Peyer's patch (tissue), 4 donors: Measurements from ENCODE around the gene SPIN4. TPM values are rescaled to one million over a fixed set of nuclear protein-coding genes. Genes with fewer than 3 reads are reported as not detected.
"Not testable (repeated sequence)": the region's sequence is repeated elsewhere in the genome, so short reads cannot be mapped to it uniquely, and the experiment has no call there.

Experiments
- DNase-seq, 3 donors: peaks; one replicate each; pipeline ENCODE4 v3.0.0-alpha.2; 2017 to 2019
- H3K27ac ChIP-seq, 4 donors: fragments of 200-600 bp; sonication (generic); one replicate each; pipeline ENCODE4 v1.5.1; 2016 to 2019
- H3K27me3 ChIP-seq, 2 donors: fragments of 200-600 bp; sonication (generic); one replicate each; pipeline ENCODE4 v1.5.1; 2019
- H3K36me3 ChIP-seq, 3 donors: fragments of 200-600 bp; sonication (generic); one replicate each; pipeline ENCODE4 v1.5.1; 2016 to 2019
- H3K4me1 ChIP-seq, 4 donors: fragments of 200-600 bp; sonication (generic); one replicate each; pipeline ENCODE4 v1.5.1; 2016 to 2019
- H3K4me3 ChIP-seq, 4 donors: fragments of 200-600 bp; sonication (generic); 1 replicate in 3 of 4; 2 replicates in 1 of 4; pipeline ENCODE4 v1.5.1; 2016 to 2019; ENCODE audit warnings: mild to moderate bottlenecking in 1 of 4
- H3K9me3 ChIP-seq, 4 donors: fragments of 200-600 bp; sonication (generic); one replicate each; pipeline ENCODE4 v1.5.1; 2016 to 2019; ENCODE audit warnings: mild to moderate bottlenecking in 1 of 4
- POLR2A ChIP-seq, 2 donors: fragments of 450-650 bp; IDR thresholded peaks; one replicate each; pipeline ENCODE4 v1.5.1; 2017; ENCODE audit warnings: antibody characterized with exemption in 2 of 2, mild to moderate bottlenecking in 2 of 2, moderate library complexity in 2 of 2
- total RNA-seq, 4 donors: library from RNA; depleted of rRNA; stranded (reverse); fragments of >200 nt; gene quantifications; one replicate each; pipeline ENCODE4 v1.1.0, GENCODE V29; 2016
- TF ChIP-seq, protein P1 (sequence below), 6 experiments: fragments of 450-650 bp in 4 of 6; fragments of 200-600 bp in 2 of 6; sonication (generic) in 1 of 6; IDR thresholded peaks; one replicate each; pipeline ENCODE4 v1.5.1; 2017 to 2019; ENCODE audit warnings: antibody characterized with exemption in 6 of 6, mild to moderate bottlenecking in 3 of 6, moderate library complexity in 1 of 6

Gene SPIN4
- total RNA-seq, result 1 to 10 TPM; 1.6 to 2.7 (median 2.4) TPM

DNA sequence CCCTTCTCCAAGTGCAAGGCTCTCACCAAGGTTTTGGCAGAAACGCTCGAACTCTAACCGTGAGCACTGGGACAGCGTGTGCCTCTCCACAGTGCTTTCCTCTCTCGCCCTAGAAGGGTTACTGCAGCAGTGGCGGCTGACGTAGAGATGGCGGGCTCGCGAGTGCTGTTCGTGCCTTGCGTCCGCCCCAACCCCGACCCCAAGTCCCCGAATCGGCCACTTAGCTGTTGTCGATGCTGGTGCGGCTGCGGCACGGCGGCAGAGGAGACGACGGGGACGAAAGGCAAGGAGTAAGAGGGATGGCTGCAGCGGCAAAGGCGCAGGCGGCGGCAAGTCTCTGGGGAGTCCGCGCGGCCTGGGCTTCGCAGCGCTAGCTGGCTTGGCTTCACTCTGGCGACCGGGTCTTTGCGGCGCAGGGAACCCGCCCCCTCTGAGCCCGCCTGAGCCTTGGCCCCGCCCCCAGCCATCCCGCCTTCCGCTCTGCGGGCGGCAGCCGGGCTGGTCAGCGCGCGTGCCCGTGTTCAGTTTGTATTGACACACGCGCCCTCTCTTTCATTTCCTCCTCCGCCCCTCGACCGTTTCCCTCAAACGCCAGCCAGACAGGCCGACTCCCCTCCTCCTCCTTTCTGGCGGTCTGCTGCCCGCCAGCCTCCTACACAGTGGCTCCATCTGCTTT, at the start of gene SPIN4:
Gene SPIN4, minus strand, starts transcription at position 392 of the 676 bp plus-strand sequence. CDS start 513 bp downstream, outside the sequence.
- peak; percentile 80 to 94 (median 88) for DNase-seq
- Histone ChIP-seq H3K9me3 (no peaks in the 10 kb centered on the region), H3K27ac (peak within 1 kb of the TSS; percentile 66 to 80 (median 68)), H3K4me1 (no peaks in the 10 kb centered on the region), H3K4me3 (peak within 1 kb of the TSS; percentile 47 to 66 (median 59)), H3K36me3 (no peaks in the 10 kb centered on the region), H3K27me3 (no peaks in the 10 kb centered on the region)
- TF ChIP-seq, protein P1, sequence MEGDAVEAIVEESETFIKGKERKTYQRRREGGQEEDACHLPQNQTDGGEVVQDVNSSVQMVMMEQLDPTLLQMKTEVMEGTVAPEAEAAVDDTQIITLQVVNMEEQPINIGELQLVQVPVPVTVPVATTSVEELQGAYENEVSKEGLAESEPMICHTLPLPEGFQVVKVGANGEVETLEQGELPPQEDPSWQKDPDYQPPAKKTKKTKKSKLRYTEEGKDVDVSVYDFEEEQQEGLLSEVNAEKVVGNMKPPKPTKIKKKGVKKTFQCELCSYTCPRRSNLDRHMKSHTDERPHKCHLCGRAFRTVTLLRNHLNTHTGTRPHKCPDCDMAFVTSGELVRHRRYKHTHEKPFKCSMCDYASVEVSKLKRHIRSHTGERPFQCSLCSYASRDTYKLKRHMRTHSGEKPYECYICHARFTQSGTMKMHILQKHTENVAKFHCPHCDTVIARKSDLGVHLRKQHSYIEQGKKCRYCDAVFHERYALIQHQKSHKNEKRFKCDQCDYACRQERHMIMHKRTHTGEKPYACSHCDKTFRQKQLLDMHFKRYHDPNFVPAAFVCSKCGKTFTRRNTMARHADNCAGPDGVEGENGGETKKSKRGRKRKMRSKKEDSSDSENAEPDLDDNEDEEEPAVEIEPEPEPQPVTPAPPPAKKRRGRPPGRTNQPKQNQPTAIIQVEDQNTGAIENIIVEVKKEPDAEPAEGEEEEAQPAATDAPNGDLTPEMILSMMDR (IDR thresholded peaks at IDR 0.05), result no peak
- peak in 1 of 2 donors; percentile 66 for TF ChIP-seq POLR2A (IDR thresholded peaks at IDR 0.05)

DNA sequence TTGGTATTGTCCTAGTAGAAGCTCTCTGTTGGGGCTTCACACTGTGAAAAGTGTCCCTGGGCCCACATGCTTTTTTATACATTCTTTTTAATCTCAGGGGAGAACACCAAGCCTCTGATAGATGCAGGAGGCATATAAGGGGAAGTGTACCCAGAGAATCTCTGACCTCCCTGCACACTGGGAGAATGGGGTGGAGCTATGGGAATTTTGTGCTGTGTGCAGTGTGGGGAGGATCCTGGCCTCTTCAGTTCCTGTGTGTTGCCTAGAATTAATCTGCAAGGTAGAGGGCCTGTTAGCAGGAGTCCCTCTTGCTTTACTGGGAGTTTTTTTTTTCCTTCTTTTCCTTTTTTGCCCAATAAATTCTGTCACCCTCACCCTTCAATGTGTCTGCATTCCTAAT, 49.2 kb upstream of the SPIN4 start:
- no peak for TF ChIP-seq POLR2A (IDR thresholded peaks at IDR 0.05)
- TF ChIP-seq, protein P1 (IDR thresholded peaks at IDR 0.05), result no peak
- no peak overlapping the region for H3K27ac ChIP-seq
- H3K36me3 ChIP-seq, result no peaks in the 10 kb centered on the region
- DNase-seq, result no peak
- H3K4me1 ChIP-seq, result no peaks in the 10 kb centered on the region
- no peaks in the 10 kb centered on the region for H3K9me3 ChIP-seq
- no peak overlapping the region for H3K4me3 ChIP-seq
- no peaks in the 10 kb centered on the region for H3K27me3 ChIP-seq

DNA sequence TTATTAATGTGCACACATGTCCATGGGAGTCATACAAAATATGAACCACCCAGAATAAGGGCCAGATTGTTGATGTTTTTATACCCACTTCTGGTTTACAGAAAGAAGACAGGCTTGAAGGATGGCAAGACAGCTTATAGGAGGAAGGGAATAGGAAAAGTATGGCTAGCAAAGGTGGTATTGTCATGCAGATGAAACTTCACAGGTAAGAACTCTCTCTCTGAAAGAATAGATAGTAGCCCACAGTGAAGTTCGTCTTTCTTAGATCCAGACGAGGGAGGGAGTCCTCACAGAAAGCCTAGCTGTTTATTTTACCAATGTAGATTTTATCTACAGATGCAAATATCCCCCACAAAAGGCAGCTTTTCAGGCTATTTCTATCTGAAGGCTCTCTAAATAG, 43.7 kb upstream of the SPIN4 start:
- H3K27ac ChIP-seq, result no peak overlapping the region
- H3K36me3 ChIP-seq, result no peaks in the 10 kb centered on the region
- H3K27me3 ChIP-seq, result no peaks in the 10 kb centered on the region
- no peaks in the 10 kb centered on the region for H3K4me1 ChIP-seq
- H3K9me3 ChIP-seq, result no peaks in the 10 kb centered on the region
- no peak overlapping the region for H3K4me3 ChIP-seq
- DNase-seq, result no peak
- TF ChIP-seq, protein P1 (IDR thresholded peaks at IDR 0.05), result no peak
- no peak for TF ChIP-seq POLR2A (IDR thresholded peaks at IDR 0.05)

DNA sequence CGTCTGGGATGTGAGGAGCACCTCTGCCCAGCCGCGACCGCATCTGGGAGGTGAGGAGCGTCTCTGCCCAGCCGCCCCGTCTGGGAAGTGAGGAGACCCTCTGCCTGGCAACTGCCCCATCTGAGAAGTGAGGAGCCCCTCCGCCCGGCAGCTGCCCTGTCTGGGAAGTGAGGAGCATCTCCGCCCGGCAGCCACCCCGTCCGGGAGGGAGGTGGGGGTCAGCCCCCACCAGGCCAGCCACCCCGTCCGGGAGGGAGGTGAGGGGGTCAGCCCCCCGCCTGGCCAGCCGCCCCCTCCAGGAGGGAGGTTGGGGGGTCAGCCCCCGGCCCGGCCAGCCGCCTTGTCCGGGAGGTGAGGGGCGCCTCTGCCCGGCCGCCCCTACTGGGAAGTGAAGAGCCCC, 42.0 kb upstream of the SPIN4 start:
- H3K4me3 ChIP-seq, H3K27ac ChIP-seq, H3K27me3 ChIP-seq, DNase-seq, H3K4me1 ChIP-seq, H3K36me3 ChIP-seq, H3K9me3 ChIP-seq: not testable (repeated sequence)

DNA sequence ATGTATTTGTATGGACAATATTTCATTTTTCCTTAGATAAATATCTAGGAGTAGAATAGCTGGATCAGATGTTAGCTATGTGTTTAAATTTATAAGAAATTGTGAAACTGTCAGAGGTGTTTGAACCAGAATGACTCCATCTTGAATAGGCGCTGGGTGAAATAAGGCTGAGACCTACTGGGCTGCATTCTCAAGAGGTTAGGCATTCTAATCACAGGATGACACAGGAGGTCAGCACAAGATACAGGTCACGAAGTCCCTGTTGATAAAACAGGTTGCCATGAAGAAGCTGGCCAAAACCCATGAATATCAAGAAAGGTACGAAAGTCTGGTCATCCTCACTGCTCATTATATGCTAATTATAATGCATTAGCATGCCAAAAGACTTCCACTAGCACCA, 36.3 kb upstream of the SPIN4 start:
- Histone ChIP-seq H3K27ac (no peak overlapping the region), H3K4me3 (no peak overlapping the region), H3K27me3 (no peaks in the 10 kb centered on the region), H3K36me3 (no peaks in the 10 kb centered on the region), H3K9me3 (no peaks in the 10 kb centered on the region), H3K4me1 (no peaks in the 10 kb centered on the region)
- TF ChIP-seq, protein P1 (IDR thresholded peaks at IDR 0.05), result no peak
- TF ChIP-seq POLR2A (IDR thresholded peaks at IDR 0.05), result no peak
- no peak for DNase-seq

DNA sequence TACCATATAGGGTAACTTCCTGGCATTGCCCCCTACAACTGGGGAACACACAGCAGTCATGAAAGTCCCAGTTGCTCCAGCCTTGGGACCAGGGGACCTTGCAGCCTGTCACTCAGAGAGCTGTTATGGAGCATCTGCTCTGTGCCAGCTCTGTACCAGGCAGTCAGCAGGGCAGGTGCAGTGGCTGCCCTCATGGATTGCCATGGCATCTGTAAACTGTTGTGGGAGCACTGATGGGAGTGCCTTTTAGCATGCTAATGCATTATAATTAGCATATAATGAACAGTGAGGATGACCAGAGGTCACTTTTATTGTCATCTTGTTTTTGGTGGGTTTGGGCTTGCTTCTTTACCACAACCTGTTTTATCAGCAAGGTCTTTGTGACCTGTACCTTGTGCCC, 33.1 kb upstream of the SPIN4 start:
- not testable (repeated sequence) for DNase-seq, H3K27ac ChIP-seq, H3K27me3 ChIP-seq, H3K36me3 ChIP-seq, H3K9me3 ChIP-seq, H3K4me1 ChIP-seq, H3K4me3 ChIP-seq

DNA sequence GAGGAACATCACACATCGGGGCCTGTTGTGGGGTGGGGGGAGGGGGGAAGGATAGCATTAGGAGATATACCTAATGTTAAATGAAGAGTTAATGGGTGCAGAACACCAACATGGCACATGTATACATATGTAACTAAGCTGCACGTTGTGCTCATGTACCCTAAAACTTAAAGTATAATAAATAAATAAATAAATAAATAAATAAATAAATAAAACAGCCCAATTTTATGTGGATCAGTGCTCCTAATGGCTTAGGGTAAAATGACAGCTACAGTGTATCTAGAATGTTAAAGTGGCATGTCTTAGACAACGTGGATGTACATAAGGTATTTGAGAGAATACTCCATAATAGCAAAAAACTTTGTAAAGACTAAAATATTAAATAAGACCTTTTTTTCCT, 21.9 kb upstream of the SPIN4 start:
- H3K27ac ChIP-seq, H3K4me1 ChIP-seq, H3K27me3 ChIP-seq, H3K4me3 ChIP-seq, DNase-seq, H3K36me3 ChIP-seq, H3K9me3 ChIP-seq: not testable (repeated sequence)

DNA sequence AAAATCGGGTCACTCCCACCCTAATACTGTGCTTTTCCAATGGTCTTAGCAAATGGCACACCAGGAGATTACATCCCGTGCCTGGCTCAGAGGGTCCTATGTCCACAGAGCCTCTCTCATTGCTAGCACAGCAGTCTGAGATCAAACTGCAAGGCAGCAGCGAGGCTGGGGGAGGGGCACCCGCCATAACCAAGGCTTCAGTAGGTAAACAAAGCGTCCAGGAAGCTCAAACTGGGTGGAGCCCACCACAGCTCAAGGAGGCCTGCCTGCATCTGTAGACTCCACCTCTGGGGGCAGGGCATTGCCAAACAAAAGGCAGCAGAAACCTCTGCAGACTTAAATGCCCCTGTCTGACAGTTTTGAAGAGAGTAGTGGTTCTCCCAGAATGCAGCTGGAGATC, 16.6 kb upstream of the SPIN4 start:
- not testable (repeated sequence) for H3K27ac ChIP-seq, H3K4me3 ChIP-seq, DNase-seq

More for the DNA sequence above, 16.6 kb upstream of the SPIN4 start:
- H3K4me1 ChIP-seq, H3K36me3 ChIP-seq, H3K27me3 ChIP-seq, H3K9me3 ChIP-seq: not testable (repeated sequence)
